Right lobe of liver (tissue), 6 donors: ENCODE data around the gene DGKZ. TPM values are rescaled to one million over a fixed set of nuclear protein-coding genes. Genes with fewer than 3 reads are reported as not detected.

Source experiments
- ATAC-seq, 4 donors: fragments of 200-7000 bp; cut with Tn5 transposase; one replicate each; pipeline ENCODE4 v1.9.1; 2020; ENCODE audit warnings: mild to moderate bottlenecking in 4 of 4, moderate library complexity in 4 of 4
- DNase-seq, 3 donors: peaks; one replicate each; pipeline ENCODE4 v3.0.0-alpha.2; 2020
- H3K27ac ChIP-seq, 3 donors: fragments of 200-600 bp; one replicate each; pipeline ENCODE4 v1.8.0; 2022
- H3K27me3 ChIP-seq, 2 donors: fragments of 200-600 bp; one replicate each; pipeline ENCODE4 v1.8.0; 2022
- H3K36me3 ChIP-seq, 4 donors: fragments of 200-600 bp; sonication (generic) in 1 of 4; one replicate each; pipeline versions ENCODE4 v1.5.1 to v1.8.0; 2017 to 2022; ENCODE audit warnings: control low read depth in 1 of 4
- H3K4me1 ChIP-seq, 4 donors: fragments of 200-600 bp; sonication (generic) in 1 of 4; one replicate each; pipeline versions ENCODE4 v1.5.1 to v1.8.0; 2017 to 2022; ENCODE audit warnings: control low read depth in 1 of 4
- H3K4me3 ChIP-seq, 3 donors: fragments of 200-600 bp; one replicate each; pipeline ENCODE4 v1.8.0; 2022
- H3K9me3 ChIP-seq, 4 donors: fragments of 200-600 bp; sonication (generic) in 1 of 4; one replicate each; pipeline versions ENCODE4 v1.5.1 to v1.8.0; 2017 to 2022; ENCODE audit warnings: control low read depth in 1 of 4
- CTCF ChIP-seq, 4 donors: fragments of 200-600 bp in 3 of 4; fragments of 450-650 bp in 1 of 4; IDR thresholded peaks; one replicate each; pipeline versions ENCODE4 v1.5.1 to v1.8.0; 2016 to 2022; ENCODE audit warnings: antibody characterized with exemption in 4 of 4, mild to moderate bottlenecking in 2 of 4
- POLR2A ChIP-seq: fragments of 450-650 bp; IDR thresholded peaks from one replicate; pipeline ENCODE4 v1.6.1; 2017; ENCODE audit warnings: antibody characterized with exemption, mild to moderate bottlenecking
- WGBS: methylation state at CpG from one replicate; pipeline ENCODE4 v1.1.6; 2018; ENCODE audit warnings: low coverage, low lambda C conversion rate; ENCODE audit not compliant: insufficient coverage; ENCODE audit errors: missing lambda C conversion rate; 5-methylcytosine and 5-hydroxymethylcytosine counted together
- intact Hi-C, 2 donors: fragments of 100-400 bp; cut with DNase I; formaldehyde crosslinking; loops; one replicate each; pipeline versions ENCODE4 v1.11.2 to v1.14.1; 2022
- total RNA-seq, 6 experiments: library from RNA; depleted of rRNA in 2 of 6; stranded (reverse); fragments of >200 nt in 2 of 6; fragmentation: NEBNext Ultra II Directional in 3 of 6; extraction: Animal tissue kit (Norgen Biotek cat#: 25700) in 3 of 6; gene quantifications; one replicate each; pipeline versions ENCODE4 v1.1.0 to v1.2.4, GENCODE V29; 2016 to 2023
- donor health status: DM: no; HTN: yes; CAD: no.
- donor health status: DM: no; HTN: no; CAD: no.
- donor health status: DM: no; HTN: no; CAD: no.
- donor health status: DM: no; HTN: yes; CAD: no.
- donor health status: DM: no; HTN: yes; CAD: no.

DGKZ gene
- total RNA-seq, 6 experiments from 2014 or later = 10.7 to 57.9 (median 16.0) TPM

- Histone ChIP-seq H3K27ac (no peak overlapping the region), H3K36me3 (no peaks in the 10 kb centered on the region), H3K9me3 (no peaks in the 10 kb centered on the region), H3K4me1 (peaks cover 0 to 35% (median 3%) of the 10 kb centered on the region in 4 donors), H3K27me3 (peaks cover 7 to 15% of the 10 kb centered on the region in 2 donors), H3K4me3 (no peak overlapping the region)
- no peak for ATAC-seq
- intact Hi-C loops = no loop called here
- WGBS = 6% methylated on average over 13 of the region's 49 CpGs
- DNase-seq = peak in 1 of 3 donors; percentile 44
- no peak for TF ChIP-seq CTCF (IDR thresholded peaks at IDR 0.05)
- TF ChIP-seq POLR2A = no peak
These were observed 43.3 kb downstream of the DGKZ start for GRCh38 chr11:46390331-46391171.

GRCh38 chr11:46391186-46391577, 43.9 kb downstream of the DGKZ start:
- no peak for TF ChIP-seq CTCF (IDR thresholded peaks at IDR 0.05)
- no peak for TF ChIP-seq POLR2A
- H3K9me3 ChIP-seq = no peaks in the 10 kb centered on the region
- WGBS = 0% methylated on average over 6 of the region's 31 CpGs
- H3K4me3 ChIP-seq = peak overlapping the region in 1 of 3 donors; percentile 40
- H3K4me1 ChIP-seq = peaks cover 0 to 35% (median 3%) of the 10 kb centered on the region in 4 donors
- H3K36me3 ChIP-seq = no peaks in the 10 kb centered on the region
- ATAC-seq = no peak
- H3K27me3 ChIP-seq = peaks cover 7 to 15% of the 10 kb centered on the region in 2 donors
- intact Hi-C loops = no loop called here
- DNase-seq = peak in 1 of 3 donors; percentile 39
- no peak overlapping the region for H3K27ac ChIP-seq

GRCh38 chr11:46391578-46392420, 44.5 kb downstream of the DGKZ start, which contains the start of gene CHRM4:
Gene CHRM4 (minus strand): TSS chr11:46391776. CDS start chr11:46386557, 5,219 bp downstream.
- WGBS = 0% methylated on average over 19 of the region's 123 CpGs
- H3K9me3 ChIP-seq = no peaks in the 10 kb centered on the region
- peak within 1 kb of the TSS; percentile 9 to 40 (median 20) for H3K4me3 ChIP-seq
- DNase-seq (peak in 1 of 3 donors; percentile 45), ATAC-seq (no peak)
- H3K27me3 ChIP-seq = peaks cover 7 to 15% of the 10 kb centered on the region in 2 donors
- no peak within 1 kb of the TSS for H3K27ac ChIP-seq
- intact Hi-C loops = no loop called here
- no peak for TF ChIP-seq CTCF (IDR thresholded peaks at IDR 0.05)
- no peak for TF ChIP-seq POLR2A
- H3K36me3 ChIP-seq = no peaks in the 10 kb centered on the region
- peaks cover 0 to 35% (median 3%) of the 10 kb centered on the region in 4 donors for H3K4me1 ChIP-seq

GRCh38 chr11:46392421-46393230, 45.4 kb downstream of the DGKZ start:
- Histone ChIP-seq H3K4me1 (peaks cover 0 to 35% (median 3%) of the 10 kb centered on the region in 4 donors), H3K27ac (no peak overlapping the region), H3K4me3 (peak overlapping the region; percentile 9 to 40 (median 16)), H3K9me3 (no peaks in the 10 kb centered on the region), H3K36me3 (peaks cover 0 to 5% (median 2%) of the 10 kb centered on the region in 4 donors), H3K27me3 (peaks cover 7 to 15% of the 10 kb centered on the region in 2 donors)
- peak; percentile 94 to 96 (median 95) for ATAC-seq
- 13% methylated on average over 25 of the region's 71 CpGs for WGBS
- peak; percentile 89 to 94 (median 94) for DNase-seq
- TF ChIP-seq CTCF (IDR thresholded peaks at IDR 0.05) = no peak
- TF ChIP-seq POLR2A = no peak
- intact Hi-C loops = no loop called here
